Liver (tissue), 3 donors: ENCODE data around the gene TTLL5.

Source experiments
- EGR1 ChIP-seq, 2 donors: IDR thresholded peaks; 2 replicates each; pipeline ENCODE4 v1.6.1; 2016 to 2018; ENCODE audit warnings: antibody characterized with exemption in 2 of 2, low read depth in 2 of 2
- FOXA1 ChIP-seq: IDR thresholded peaks from 2 replicates; pipeline ENCODE4 v1.6.1; 2016; ENCODE audit warnings: antibody characterized with exemption
- GABPA ChIP-seq, 2 donors: IDR thresholded peaks in 1 of 2; conservative IDR thresholded peaks in 1 of 2; 2 replicates each; pipeline ENCODE4 v1.6.1; 2016; ENCODE audit warnings: antibody characterized with exemption in 2 of 2, mild to moderate bottlenecking in 1 of 2, moderate library complexity in 1 of 2
- HNF4A ChIP-seq, 2 donors: conservative IDR thresholded peaks; 2 replicates each; pipeline ENCODE4 v1.6.1; 2016; ENCODE audit warnings: antibody characterized with exemption in 2 of 2, mild to moderate bottlenecking in 2 of 2
- JUND ChIP-seq, 2 donors: IDR thresholded peaks; 2 replicates each; pipeline ENCODE4 v1.6.1; 2016; ENCODE audit warnings: antibody characterized with exemption in 2 of 2
- MAX ChIP-seq: IDR thresholded peaks from 2 replicates; pipeline ENCODE4 v1.6.1; 2016; ENCODE audit warnings: antibody characterized with exemption
- RAD21 ChIP-seq, 2 donors: IDR thresholded peaks; 2 replicates each; pipeline ENCODE4 v1.6.1; 2016; ENCODE audit warnings: antibody characterized with exemption in 2 of 2, mild to moderate bottlenecking in 2 of 2
- SP1 ChIP-seq: IDR thresholded peaks from 2 replicates; pipeline ENCODE4 v1.6.1; 2018; ENCODE audit warnings: antibody characterized with exemption, mild to moderate bottlenecking
- TAF1 ChIP-seq: conservative IDR thresholded peaks from 2 replicates; pipeline ENCODE4 v1.6.1; 2016; ENCODE audit warnings: antibody characterized with exemption, mild to moderate bottlenecking
- YY1 ChIP-seq: IDR thresholded peaks from 2 replicates; pipeline ENCODE4 v1.6.1; 2016; ENCODE audit warnings: antibody characterized with exemption, mild to moderate bottlenecking
- TF ChIP-seq, protein P1 (sequence below): fragments of 150-350 bp; IDR thresholded peaks from 2 replicates; pipeline ENCODE4 v1.5.1; 2017; ENCODE audit warnings: improper control_type of control experiment, low read depth, low read length; ENCODE audit not compliant: missing input control
- TF ChIP-seq, protein P2 (sequence below): IDR thresholded peaks from 2 replicates; pipeline ENCODE4 v1.6.1; 2016; ENCODE audit warnings: antibody characterized with exemption, mild to moderate bottlenecking
- donor health status: healthy.
- donor health status: healthy.

DNA sequence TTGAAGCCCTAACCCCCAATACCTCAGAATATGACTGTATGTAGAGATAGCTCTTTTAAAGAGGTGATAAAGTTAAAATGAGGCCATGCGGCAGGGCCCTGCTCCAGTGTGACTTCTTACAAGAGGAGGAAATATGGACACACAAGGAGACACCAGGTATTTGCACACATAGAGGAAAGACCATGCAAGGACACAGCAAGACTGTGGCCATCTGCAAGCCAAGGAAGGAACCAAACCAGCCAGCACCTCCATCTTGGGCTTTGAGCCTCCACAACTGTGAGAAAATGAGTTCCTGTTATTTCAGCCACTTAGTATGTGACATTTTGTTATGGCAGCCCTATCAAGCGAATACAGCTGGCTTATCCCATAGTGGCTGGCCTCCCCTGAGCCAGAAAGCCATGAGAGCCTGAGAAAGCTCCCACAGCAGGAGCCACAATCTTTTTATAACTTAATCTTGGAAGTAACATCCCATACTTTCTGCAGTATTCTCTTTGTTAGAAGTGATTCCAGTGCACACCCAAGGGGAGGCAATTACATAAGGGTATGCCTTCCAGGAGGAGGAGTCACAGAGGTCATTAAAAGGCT, 272.8 kb downstream of the TTLL5 start:
- TF ChIP-seq, protein P1, sequence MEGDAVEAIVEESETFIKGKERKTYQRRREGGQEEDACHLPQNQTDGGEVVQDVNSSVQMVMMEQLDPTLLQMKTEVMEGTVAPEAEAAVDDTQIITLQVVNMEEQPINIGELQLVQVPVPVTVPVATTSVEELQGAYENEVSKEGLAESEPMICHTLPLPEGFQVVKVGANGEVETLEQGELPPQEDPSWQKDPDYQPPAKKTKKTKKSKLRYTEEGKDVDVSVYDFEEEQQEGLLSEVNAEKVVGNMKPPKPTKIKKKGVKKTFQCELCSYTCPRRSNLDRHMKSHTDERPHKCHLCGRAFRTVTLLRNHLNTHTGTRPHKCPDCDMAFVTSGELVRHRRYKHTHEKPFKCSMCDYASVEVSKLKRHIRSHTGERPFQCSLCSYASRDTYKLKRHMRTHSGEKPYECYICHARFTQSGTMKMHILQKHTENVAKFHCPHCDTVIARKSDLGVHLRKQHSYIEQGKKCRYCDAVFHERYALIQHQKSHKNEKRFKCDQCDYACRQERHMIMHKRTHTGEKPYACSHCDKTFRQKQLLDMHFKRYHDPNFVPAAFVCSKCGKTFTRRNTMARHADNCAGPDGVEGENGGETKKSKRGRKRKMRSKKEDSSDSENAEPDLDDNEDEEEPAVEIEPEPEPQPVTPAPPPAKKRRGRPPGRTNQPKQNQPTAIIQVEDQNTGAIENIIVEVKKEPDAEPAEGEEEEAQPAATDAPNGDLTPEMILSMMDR = no peak
- TF ChIP-seq TAF1 (no peak), EGR1 (IDR thresholded peaks at IDR 0.05; ENCODE audit: low read depth in 2 of 2) (no peak), HNF4A (conservative IDR thresholded peaks at IDR 0.05) (no peak), FOXA1 (no peak), JUND (IDR thresholded peaks at IDR 0.05) (no peak), MAX (no peak), RAD21 (IDR thresholded peaks at IDR 0.05) (no peak), GABPA (IDR thresholded peaks at IDR 0.05 in 1 of 2, conservative IDR thresholded peaks at IDR 0.05 in 1 of 2) (no peak), YY1 (no peak), SP1 (no peak)
- TF ChIP-seq, protein P2, sequence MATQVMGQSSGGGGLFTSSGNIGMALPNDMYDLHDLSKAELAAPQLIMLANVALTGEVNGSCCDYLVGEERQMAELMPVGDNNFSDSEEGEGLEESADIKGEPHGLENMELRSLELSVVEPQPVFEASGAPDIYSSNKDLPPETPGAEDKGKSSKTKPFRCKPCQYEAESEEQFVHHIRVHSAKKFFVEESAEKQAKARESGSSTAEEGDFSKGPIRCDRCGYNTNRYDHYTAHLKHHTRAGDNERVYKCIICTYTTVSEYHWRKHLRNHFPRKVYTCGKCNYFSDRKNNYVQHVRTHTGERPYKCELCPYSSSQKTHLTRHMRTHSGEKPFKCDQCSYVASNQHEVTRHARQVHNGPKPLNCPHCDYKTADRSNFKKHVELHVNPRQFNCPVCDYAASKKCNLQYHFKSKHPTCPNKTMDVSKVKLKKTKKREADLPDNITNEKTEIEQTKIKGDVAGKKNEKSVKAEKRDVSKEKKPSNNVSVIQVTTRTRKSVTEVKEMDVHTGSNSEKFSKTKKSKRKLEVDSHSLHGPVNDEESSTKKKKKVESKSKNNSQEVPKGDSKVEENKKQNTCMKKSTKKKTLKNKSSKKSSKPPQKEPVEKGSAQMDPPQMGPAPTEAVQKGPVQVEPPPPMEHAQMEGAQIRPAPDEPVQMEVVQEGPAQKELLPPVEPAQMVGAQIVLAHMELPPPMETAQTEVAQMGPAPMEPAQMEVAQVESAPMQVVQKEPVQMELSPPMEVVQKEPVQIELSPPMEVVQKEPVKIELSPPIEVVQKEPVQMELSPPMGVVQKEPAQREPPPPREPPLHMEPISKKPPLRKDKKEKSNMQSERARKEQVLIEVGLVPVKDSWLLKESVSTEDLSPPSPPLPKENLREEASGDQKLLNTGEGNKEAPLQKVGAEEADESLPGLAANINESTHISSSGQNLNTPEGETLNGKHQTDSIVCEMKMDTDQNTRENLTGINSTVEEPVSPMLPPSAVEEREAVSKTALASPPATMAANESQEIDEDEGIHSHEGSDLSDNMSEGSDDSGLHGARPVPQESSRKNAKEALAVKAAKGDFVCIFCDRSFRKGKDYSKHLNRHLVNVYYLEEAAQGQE = no peak
